Neutrophil (primary cell): ENCODE measurements around the gene LIMS2.

Source experiments
- H3K27ac ChIP-seq: fragments of 200-600 bp; sonication (generic); 2 replicates; pipeline ENCODE4 v1.5.1; 2016; ENCODE audit warnings: mild to moderate bottlenecking, moderate library complexity
- H3K27me3 ChIP-seq: fragments of 200-600 bp; sonication (generic); 2 replicates; pipeline ENCODE4 v1.6.0; 2016; ENCODE audit warnings: mild to moderate bottlenecking
- H3K36me3 ChIP-seq: fragments of 200-600 bp; sonication (generic); 2 replicates; pipeline ENCODE4 v1.5.1; 2017
- H3K4me1 ChIP-seq, 2 experiments: fragments of 200-600 bp in 1 of 2; sonication (generic) in 1 of 2; 1 replicate in 1 of 2; 2 replicates in 1 of 2; pipeline versions ENCODE4 v1.5.1 to v1.6.1; 2013 to 2016; ENCODE audit warnings: low read depth in 1 of 2, low read length in 1 of 2, mild to moderate bottlenecking in 1 of 2, moderate library complexity in 1 of 2; ENCODE audit not compliant: control insufficient read depth in 1 of 2, insufficient read depth in 1 of 2
- H3K4me3 ChIP-seq, 2 experiments: fragments of 200-600 bp in 1 of 2; sonication (generic) in 1 of 2; 1 replicate in 1 of 2; 2 replicates in 1 of 2; pipeline ENCODE4 v1.5.1; 2013 to 2016; ENCODE audit warnings: low read depth in 1 of 2, low read length in 1 of 2, mild to moderate bottlenecking in 1 of 2, moderate library complexity in 1 of 2
- H3K9me3 ChIP-seq: fragments of 200-600 bp; sonication (generic); 2 replicates; pipeline ENCODE4 v1.5.1; 2016
- TF ChIP-seq, protein P1 (sequence below): fragments of 200-600 bp; sonication (generic); IDR thresholded peaks from 2 replicates; pipeline ENCODE4 v1.5.1; 2016; ENCODE audit warnings: antibody characterized with exemption

Gene LIMS2

DNA sequence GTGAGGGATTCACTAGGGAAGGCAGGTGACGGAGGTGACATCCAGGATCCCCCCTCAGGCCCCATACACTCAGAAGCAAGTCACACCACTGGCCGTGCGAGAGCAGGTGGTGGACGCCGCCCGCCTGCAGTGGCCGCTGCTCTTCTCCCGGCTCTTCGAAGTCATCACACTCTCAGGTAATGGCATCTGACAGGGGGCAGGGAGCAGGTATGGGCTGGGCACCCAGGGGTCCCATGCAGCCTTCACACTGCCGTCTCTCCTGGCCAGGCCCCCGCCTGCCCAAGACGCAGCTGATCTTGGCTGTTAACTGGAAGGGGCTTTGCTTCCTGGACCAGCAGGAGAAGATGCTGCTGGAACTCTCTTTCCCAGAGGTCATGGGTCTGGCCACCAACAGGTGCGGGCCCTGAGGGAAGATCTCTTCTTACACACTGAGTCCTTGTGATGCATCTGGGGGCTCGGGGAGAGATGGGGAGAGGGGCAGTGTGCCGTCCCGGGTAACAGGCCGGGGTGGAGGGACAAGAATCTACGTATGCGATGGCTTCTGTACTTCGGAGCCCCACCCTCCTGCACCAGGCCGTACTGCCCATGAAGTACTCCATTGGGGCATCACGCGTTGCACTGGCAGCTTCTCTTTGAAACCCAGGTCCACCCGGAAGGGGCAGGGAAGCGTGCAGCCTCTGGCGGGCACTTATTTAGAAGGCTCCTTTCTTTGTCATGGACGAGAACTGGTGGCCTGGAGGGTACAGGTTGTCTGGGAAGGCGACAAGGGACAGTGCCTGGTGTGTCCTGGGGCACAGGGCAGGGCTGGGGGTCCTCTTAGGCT, 48.2 kb downstream of the LIMS2 start:
- TF ChIP-seq, protein P1, sequence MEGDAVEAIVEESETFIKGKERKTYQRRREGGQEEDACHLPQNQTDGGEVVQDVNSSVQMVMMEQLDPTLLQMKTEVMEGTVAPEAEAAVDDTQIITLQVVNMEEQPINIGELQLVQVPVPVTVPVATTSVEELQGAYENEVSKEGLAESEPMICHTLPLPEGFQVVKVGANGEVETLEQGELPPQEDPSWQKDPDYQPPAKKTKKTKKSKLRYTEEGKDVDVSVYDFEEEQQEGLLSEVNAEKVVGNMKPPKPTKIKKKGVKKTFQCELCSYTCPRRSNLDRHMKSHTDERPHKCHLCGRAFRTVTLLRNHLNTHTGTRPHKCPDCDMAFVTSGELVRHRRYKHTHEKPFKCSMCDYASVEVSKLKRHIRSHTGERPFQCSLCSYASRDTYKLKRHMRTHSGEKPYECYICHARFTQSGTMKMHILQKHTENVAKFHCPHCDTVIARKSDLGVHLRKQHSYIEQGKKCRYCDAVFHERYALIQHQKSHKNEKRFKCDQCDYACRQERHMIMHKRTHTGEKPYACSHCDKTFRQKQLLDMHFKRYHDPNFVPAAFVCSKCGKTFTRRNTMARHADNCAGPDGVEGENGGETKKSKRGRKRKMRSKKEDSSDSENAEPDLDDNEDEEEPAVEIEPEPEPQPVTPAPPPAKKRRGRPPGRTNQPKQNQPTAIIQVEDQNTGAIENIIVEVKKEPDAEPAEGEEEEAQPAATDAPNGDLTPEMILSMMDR = no peak
- Histone ChIP-seq H3K4me3 (no peak overlapping the region), H3K27ac (no peak overlapping the region), H3K36me3 (peaks cover 14% of the 10 kb centered on the region), H3K4me1 (peaks cover 0 to 15% of the 10 kb centered on the region in 2 experiments), H3K9me3 (no peaks in the 10 kb centered on the region), H3K27me3 (no peaks in the 10 kb centered on the region)

DNA sequence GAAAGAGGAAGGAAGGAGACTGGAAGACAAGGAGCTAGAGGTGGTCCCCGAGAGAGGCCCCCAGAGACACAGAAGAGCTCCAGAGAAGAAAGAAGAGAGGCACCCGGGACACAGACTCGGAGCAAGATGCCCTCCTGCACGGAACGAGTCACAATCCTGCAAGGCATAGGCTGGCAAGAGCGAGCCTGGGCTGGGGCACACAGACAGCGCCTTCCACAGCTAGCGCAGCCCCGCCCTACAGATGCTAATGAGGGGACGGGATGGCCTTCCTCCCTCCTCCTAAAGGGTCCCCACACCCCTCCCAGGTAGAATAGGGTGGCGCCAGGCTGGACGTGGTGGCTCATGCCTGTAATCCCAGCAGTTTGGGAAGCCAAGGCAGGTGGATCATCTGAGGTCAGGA, 49.2 kb downstream of the LIMS2 start:
- Histone ChIP-seq H3K27ac (no peak overlapping the region), H3K4me3 (no peak overlapping the region), H3K27me3 (no peaks in the 10 kb centered on the region), H3K36me3 (peaks cover 14% of the 10 kb centered on the region), H3K9me3 (no peaks in the 10 kb centered on the region), H3K4me1 (peaks cover 0 to 14% of the 10 kb centered on the region in 2 experiments)
- TF ChIP-seq, protein P1 = no peak

DNA sequence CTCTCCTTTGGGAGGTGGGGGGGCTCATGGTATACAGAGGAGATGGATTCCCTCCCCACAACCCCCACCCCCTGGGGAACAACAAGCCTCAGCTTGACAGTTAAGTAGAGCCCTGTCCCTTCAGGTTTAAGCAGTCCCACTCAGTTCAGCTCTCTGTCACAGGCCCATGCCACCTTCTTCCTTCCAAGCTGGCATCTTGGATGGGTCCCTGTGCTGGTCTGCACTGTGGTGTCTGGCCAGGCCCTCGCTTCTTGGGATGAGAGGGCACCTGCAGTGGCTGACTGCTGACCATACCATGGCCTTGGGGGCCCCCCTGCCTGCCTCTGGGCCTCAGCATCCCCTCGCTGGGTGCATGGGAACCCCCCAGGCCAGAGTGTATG, 49.8 kb downstream of the LIMS2 start:
- no peak overlapping the region for H3K4me3 ChIP-seq
- peaks cover 0 to 8% of the 10 kb centered on the region in 2 experiments for H3K4me1 ChIP-seq
- peaks cover 14% of the 10 kb centered on the region for H3K36me3 ChIP-seq
- H3K9me3 ChIP-seq = no peaks in the 10 kb centered on the region
- no peaks in the 10 kb centered on the region for H3K27me3 ChIP-seq
- TF ChIP-seq, protein P1 = no peak
- no peak overlapping the region for H3K27ac ChIP-seq

DNA sequence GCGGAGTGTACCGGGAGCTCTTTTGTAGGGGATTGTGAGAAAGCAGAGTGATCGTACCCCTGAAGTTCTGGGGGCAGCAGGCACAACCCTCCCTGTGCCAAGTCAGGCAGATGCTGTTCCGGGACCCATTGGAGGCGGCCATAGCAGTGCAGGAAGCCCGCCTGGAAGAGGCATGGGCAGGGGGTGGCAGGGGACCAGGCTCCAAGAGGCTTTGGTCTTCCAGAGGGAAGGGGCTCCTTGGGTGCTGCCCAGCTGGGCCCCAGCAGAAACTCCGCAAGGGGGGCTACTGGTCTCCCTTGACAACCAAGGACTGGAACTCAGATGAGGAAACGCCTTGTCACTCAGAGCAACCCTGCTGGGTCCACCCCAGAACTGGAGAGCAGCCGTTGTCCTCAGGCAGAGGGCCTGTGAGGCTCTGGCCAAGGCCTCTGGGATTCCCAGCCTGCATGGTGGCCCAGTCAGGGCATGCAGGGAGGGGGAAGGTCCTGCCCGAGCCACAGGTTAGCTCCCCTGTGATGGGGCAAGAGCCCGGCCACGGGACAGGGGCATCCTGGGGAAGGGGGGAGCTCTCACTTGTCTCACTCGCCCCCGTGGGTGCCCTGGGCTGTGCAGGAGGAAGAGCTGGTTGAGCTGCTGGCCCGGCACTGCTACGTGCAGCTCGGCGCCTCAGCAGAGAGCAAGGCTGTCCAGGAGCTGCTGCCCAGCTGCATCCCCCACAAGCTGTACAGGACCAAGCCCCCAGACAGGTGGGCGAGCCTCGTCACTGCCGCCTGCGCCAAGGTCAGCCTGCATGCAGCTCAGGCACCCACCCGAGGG, 50.4 kb downstream of the LIMS2 start:
- H3K27ac ChIP-seq = no peak overlapping the region
- peaks cover 0 to 2% of the 10 kb centered on the region in 2 experiments for H3K4me1 ChIP-seq
- TF ChIP-seq, protein P1 = no peak
- no peaks in the 10 kb centered on the region for H3K27me3 ChIP-seq
- peaks cover 17% of the 10 kb centered on the region for H3K36me3 ChIP-seq
- no peaks in the 10 kb centered on the region for H3K9me3 ChIP-seq
- no peak overlapping the region for H3K4me3 ChIP-seq

DNA sequence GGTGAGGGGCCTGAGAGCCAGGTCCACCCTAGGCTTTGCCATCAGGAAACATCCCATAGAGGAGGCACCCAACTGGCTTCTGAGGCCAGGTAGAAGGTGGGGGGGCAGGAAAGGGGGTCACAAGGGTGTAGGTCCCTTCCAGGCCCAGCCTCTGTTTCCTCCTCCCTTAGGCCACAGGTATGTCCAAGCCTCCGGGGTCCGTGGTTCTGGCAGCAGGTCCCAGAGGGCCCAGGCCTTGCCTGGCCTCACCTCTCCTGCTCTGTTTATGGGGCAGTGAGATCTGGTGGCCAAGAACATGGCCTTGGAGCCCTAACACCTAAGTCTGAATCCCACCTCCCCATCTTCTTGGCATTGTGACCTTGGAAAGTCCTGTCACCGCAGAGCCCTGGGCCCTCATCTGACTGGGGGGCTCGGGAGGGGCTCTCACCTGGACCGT, 51.0 kb downstream of the LIMS2 start:
- Histone ChIP-seq H3K9me3 (no peaks in the 10 kb centered on the region), H3K4me1 (no peaks in the 10 kb centered on the region), H3K36me3 (peaks cover 17% of the 10 kb centered on the region), H3K27me3 (no peaks in the 10 kb centered on the region), H3K4me3 (no peak overlapping the region), H3K27ac (no peak overlapping the region)
- TF ChIP-seq, protein P1 = no peak
